IMR-90 (cell line): ENCODE measurements around the gene STX18. TPM values are rescaled to one million over a fixed set of nuclear protein-coding genes. Genes with fewer than 3 reads are reported as not detected.

Experiments
- ATAC-seq: fragments of 200-7000 bp; cut with Tn5 transposase; 2 replicates; pipeline ENCODE4 v1.9.1; 2020; ENCODE audit warnings: low read depth, mild to moderate bottlenecking, moderate library complexity
- BruUV-seq: library from RNA; stranded (reverse); fragments of 400-500 nt; replicated peaks from 2 replicates; lab custom pipeline; 2021; lab: Mats Ljungman, UMichigan
- CTCF ChIA-PET: fragments of 300-600 bp; formaldehyde crosslinking; extraction: SDS; loops from one replicate; lab custom pipeline; 2021; ENCODE audit warnings: antibody characterized with exemption; lab: Yijun Ruan, JAX
- POLR2A ChIA-PET: fragments of 300-600 bp; sonication (Branson Sonifier 250); formaldehyde crosslinking; loops from one replicate; lab custom pipeline; 2022; ENCODE audit warnings: antibody characterized with exemption; ENCODE audit not compliant: unreplicated experiment; lab: Charles Lee
- DNase-seq: peaks from one replicate; pipeline ENCODE4 v3.0.0; 2013
- H2AFZ ChIP-seq: replicated peaks from 2 replicates; pipeline ENCODE3; 2013; ENCODE audit warnings: low read length, mild to moderate bottlenecking; ENCODE audit not compliant: poor library complexity
- H2AK5ac ChIP-seq: 2 replicates; pipeline ENCODE4 v1.6.1; 2013; ENCODE audit warnings: low read depth, low read length, inconsistent platforms
- H2AK9ac ChIP-seq: replicated peaks from 2 replicates; pipeline ENCODE3; 2013; ENCODE audit warnings: mild to moderate bottlenecking, low read depth, low read length, moderate library complexity; ENCODE audit not compliant: poor library complexity
- H2BK120ac ChIP-seq: 2 replicates; pipeline ENCODE4 v1.6.1; 2013; ENCODE audit warnings: low read depth, low read length, inconsistent platforms
- H2BK15ac ChIP-seq: 3 replicates; pipeline ENCODE4 v1.6.1; 2013; ENCODE audit warnings: low read depth, low read length, inconsistent platforms
- H2BK20ac ChIP-seq: 2 replicates; pipeline ENCODE4 v1.6.1; 2013; ENCODE audit warnings: low read depth, mild to moderate bottlenecking, inconsistent platforms, low read length, moderate library complexity
- H2BK5ac ChIP-seq: 2 replicates; pipeline ENCODE4 v1.6.1; 2013; ENCODE audit warnings: mild to moderate bottlenecking, low read depth, low read length, inconsistent platforms; ENCODE audit not compliant: poor library complexity, severe bottlenecking
- H3K14ac ChIP-seq: replicated peaks from 2 replicates; pipeline ENCODE4 v1.6.1; 2013; ENCODE audit warnings: low read depth, low read length, inconsistent platforms
- H3K18ac ChIP-seq: 2 replicates; pipeline ENCODE4 v1.6.1; 2013; ENCODE audit warnings: low read depth, low read length, control low read depth
- H3K23ac ChIP-seq: 2 replicates; pipeline ENCODE4 v1.6.1; 2013; ENCODE audit warnings: low read depth, low read length, inconsistent platforms
- H3K27ac ChIP-seq: 2 replicates; pipeline ENCODE4 v1.5.1; 2013; ENCODE audit warnings: mild to moderate bottlenecking, control low read depth, low read length; ENCODE audit not compliant: insufficient read depth
- H3K27me3 ChIP-seq: 2 replicates; pipeline ENCODE4 v1.6.1; 2013; ENCODE audit warnings: low read length; ENCODE audit not compliant: control insufficient read depth, insufficient read depth
- H3K36me3 ChIP-seq: 2 replicates; pipeline ENCODE4 v1.6.1; 2013; ENCODE audit warnings: low read length, mixed read lengths; ENCODE audit not compliant: control insufficient read depth, insufficient read depth
- H3K4ac ChIP-seq: 2 replicates; pipeline ENCODE4 v1.6.1; 2013; ENCODE audit warnings: low read depth, low read length, inconsistent platforms
- H3K4me1 ChIP-seq: 2 replicates; pipeline ENCODE4 v1.6.1; 2013; ENCODE audit warnings: low read length, mixed read lengths; ENCODE audit not compliant: control insufficient read depth, insufficient read depth
- H3K4me2 ChIP-seq: 2 replicates; pipeline ENCODE4 v1.6.1; 2013; ENCODE audit warnings: low read depth, mild to moderate bottlenecking, control low read depth, low read length, moderate library complexity
- H3K4me3 ChIP-seq: 2 replicates; pipeline ENCODE4 v1.5.1; 2013; ENCODE audit warnings: low read depth, mild to moderate bottlenecking, control low read depth, low read length, moderate library complexity; ENCODE audit not compliant: insufficient read depth
- H3K56ac ChIP-seq: 2 replicates; pipeline ENCODE4 v1.6.1; 2013; ENCODE audit warnings: low read length, inconsistent platforms; ENCODE audit not compliant: insufficient read depth; ENCODE audit errors: extremely low read depth
- H3K79me1 ChIP-seq, 2 experiments: 2 replicates each; pipeline ENCODE4 v1.6.1; 2013; ENCODE audit warnings: low read length in 2 of 2, inconsistent platforms in 1 of 2, low read depth in 1 of 2
- H3K9ac ChIP-seq: 2 replicates; pipeline ENCODE4 v1.6.1; 2013; ENCODE audit warnings: low read depth, low read length, control low read depth
- H3K9me1 ChIP-seq: 2 replicates; pipeline ENCODE4 v1.6.1; 2013; ENCODE audit warnings: low read length, inconsistent platforms; ENCODE audit not compliant: insufficient read depth
- H3K9me3 ChIP-seq: 2 replicates; pipeline ENCODE4 v1.6.1; 2013; ENCODE audit warnings: low read length; ENCODE audit not compliant: control insufficient read depth, insufficient read depth
- H4K20me1 ChIP-seq: 2 replicates; pipeline ENCODE4 v1.6.1; 2013; ENCODE audit warnings: low read length, inconsistent platforms; ENCODE audit not compliant: insufficient read depth
- H4K5ac ChIP-seq: 2 replicates; pipeline ENCODE4 v1.6.1; 2013; ENCODE audit warnings: mild to moderate bottlenecking, low read depth, low read length, control low read depth
- H4K8ac ChIP-seq, 2 experiments: 2 replicates each; pipeline ENCODE4 v1.6.1; 2013; ENCODE audit warnings: low read depth in 2 of 2, low read length in 2 of 2, control low read depth in 1 of 2, inconsistent platforms in 1 of 2
- H4K91ac ChIP-seq: 2 replicates; pipeline ENCODE4 v1.6.1; 2013; ENCODE audit warnings: low read depth, low read length, inconsistent platforms; ENCODE audit not compliant: insufficient read depth
- BHLHE40 ChIP-seq: fragments of 150-350 bp; IDR thresholded peaks from 2 replicates; pipeline ENCODE4 v1.6.1; 2016; ENCODE audit warnings: mild to moderate bottlenecking, low read depth, low read length
- CEBPB ChIP-seq: IDR thresholded peaks from 2 replicates; pipeline ENCODE4 v1.6.1; 2012; ENCODE audit warnings: low read depth, low read length, improper control_type of control experiment
- CHD1 ChIP-seq: IDR thresholded peaks from 2 replicates; pipeline ENCODE4 v1.6.1; 2012; ENCODE audit warnings: low read depth, low read length, improper control_type of control experiment
- MAFK ChIP-seq: IDR thresholded peaks from 2 replicates; pipeline ENCODE4 v1.6.1; 2012; ENCODE audit warnings: low read depth, low read length, improper control_type of control experiment
- MAZ ChIP-seq: IDR thresholded peaks from 2 replicates; pipeline ENCODE4 v1.6.1; 2012; ENCODE audit warnings: low read depth, mild to moderate bottlenecking, low read length, improper control_type of control experiment, moderate library complexity, borderline replicate concordance
- NFE2L2 ChIP-seq: fragments of 150-350 bp; IDR thresholded peaks from 2 replicates; pipeline ENCODE4 v1.6.1; 2016; ENCODE audit warnings: low read depth, mild to moderate bottlenecking, low read length
- POLR2A ChIP-seq: IDR thresholded peaks from 2 replicates; pipeline ENCODE4 v1.6.1; 2012; ENCODE audit warnings: mild to moderate bottlenecking, low read depth, low read length
- RAD21 ChIP-seq: IDR thresholded peaks from 2 replicates; pipeline ENCODE4 v1.6.1; 2012; ENCODE audit warnings: low read length, improper control_type of control experiment
- RFX5 ChIP-seq: IDR thresholded peaks from 2 replicates; pipeline ENCODE4 v1.8.0; 2012; ENCODE audit warnings: low read depth, mild to moderate bottlenecking, low read length, moderate library complexity
- SMC3 ChIP-seq: fragments of 150-350 bp; IDR thresholded peaks from 2 replicates; pipeline ENCODE4 v1.6.1; 2016; ENCODE audit warnings: low read depth, mild to moderate bottlenecking, antibody characterized with exemption, low read length, moderate library complexity
- WGBS, 2 experiments: methylation state at CpG; one replicate each; pipeline versions ENCODE4 v1.1.5 to v1.1.7; 2013; ENCODE audit warnings: missing lambda C conversion rate in 2 of 2; ENCODE audit not compliant: insufficient read length in 1 of 2; ENCODE audit errors: extremely low coverage in 2 of 2; 5-methylcytosine and 5-hydroxymethylcytosine counted together
- dilution Hi-C: fragments of 300-500 bp; cut with HindIII; formaldehyde crosslinking; loops from one replicate; pipeline ENCODE4 v1.14.3; 2018; ENCODE audit warnings: low sequenced_read_pairs; ENCODE audit not compliant: unreplicated experiment
- in situ Hi-C: fragments of 300-500 bp; cut with MboI; formaldehyde crosslinking; loops from 3 replicates; pipeline ENCODE4 v1.14.3; 2019; ENCODE audit warnings: low sequenced_read_pairs, inconsistent platforms, mixed read lengths
- intact Hi-C: fragments of 100-400 bp; cut with micrococcal nuclease; formaldehyde crosslinking; loops from 2 replicates; pipeline ENCODE4 v1.10.0; 2022
- polyA plus RNA-seq, 3 experiments: library from polyadenylated mRNA; depleted of rRNA; stranded (reverse); fragments of >200 nt; gene quantifications; 2 replicates each; pipeline ENCODE4 v1.2.3, GENCODE V29; 2012; ENCODE audit warnings: low replicate concordance in 1 of 3
- total RNA-seq: library from RNA; depleted of rRNA; stranded (reverse); fragments of >200 nt; gene quantifications from 2 replicates; pipeline ENCODE4 v1.2.3, GENCODE V29; 2012
- TF ChIP-seq, protein P1 (sequence below): conservative IDR thresholded peaks from 2 replicates; pipeline ENCODE4 v1.5.1; 2012; ENCODE audit warnings: mild to moderate bottlenecking, low read depth, low read length, improper control_type of control experiment
- TF ChIP-seq, protein P2 (sequence below): fragments of 150-350 bp; IDR thresholded peaks from 2 replicates; pipeline ENCODE4 v1.6.1; 2016; ENCODE audit warnings: low read depth, mild to moderate bottlenecking, low read length, moderate library complexity, borderline replicate concordance

STX18 gene
- total and polyA plus RNA-seq, 2 of the 4 experiments (the other 2 are of a cell fraction) = 20.1 to 23.4 TPM

DNA sequence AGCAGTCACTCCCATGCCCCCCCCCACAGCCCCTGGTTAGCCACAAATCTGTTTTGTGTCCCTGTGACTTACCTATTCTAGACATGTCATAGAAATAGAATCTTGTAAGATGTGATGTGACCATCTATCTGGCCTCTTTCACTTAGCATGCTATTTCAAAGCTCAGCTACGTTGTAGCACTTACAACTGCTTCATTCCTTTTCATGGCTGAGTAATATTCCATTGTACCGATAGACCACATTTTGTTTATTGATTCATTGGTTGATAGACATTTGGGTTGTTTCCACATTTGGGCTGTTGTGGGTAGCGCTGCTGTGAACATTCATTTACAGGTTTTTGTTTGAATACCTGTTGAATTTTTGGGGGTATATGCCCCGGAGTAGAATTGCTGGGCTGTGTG, 143.4 kb downstream of the STX18 start:
- DNase-seq (no peak), ATAC-seq (no peak)
- Histone ChIP-seq H3K9me3 (no peaks in the 10 kb centered on the region), H4K20me1 (no peaks in the 10 kb centered on the region), H3K56ac (no peak overlapping the region), H3K79me1 (no peaks in the 10 kb centered on the region), H2BK120ac (no peak overlapping the region), H4K8ac (no peak overlapping the region), H3K23ac (no peak overlapping the region), H2BK15ac (no peak overlapping the region), H3K27ac (no peak overlapping the region), H4K5ac (no peak overlapping the region), H2AFZ (no peak overlapping the region), H3K9me1 (peaks cover 13% of the 10 kb centered on the region), H2BK20ac (no peak overlapping the region), H4K91ac (no peak overlapping the region), H3K4me3 (no peak overlapping the region), H3K27me3 (peaks cover 13% of the 10 kb centered on the region), H3K18ac (no peak overlapping the region), H3K4me1 (peaks cover 29% of the 10 kb centered on the region), H3K4me2 (no peak overlapping the region), H2AK5ac (no peak overlapping the region), H2BK5ac (no peak overlapping the region), H3K9ac (no peak overlapping the region), H3K14ac (no peak overlapping the region), H2AK9ac (no peak overlapping the region), H3K4ac (no peak overlapping the region), H3K36me3 (no peaks in the 10 kb centered on the region)
- dilution Hi-C loops (no loop called here), intact Hi-C loops (no loop called here), in situ Hi-C loops (no loop called here)
- TF ChIP-seq MAFK = no peak
- TF ChIP-seq MAZ = no peak
- TF ChIP-seq CHD1 = no peak
- TF ChIP-seq POLR2A = no peak
- no peak for TF ChIP-seq CEBPB
- TF ChIP-seq, protein P1, sequence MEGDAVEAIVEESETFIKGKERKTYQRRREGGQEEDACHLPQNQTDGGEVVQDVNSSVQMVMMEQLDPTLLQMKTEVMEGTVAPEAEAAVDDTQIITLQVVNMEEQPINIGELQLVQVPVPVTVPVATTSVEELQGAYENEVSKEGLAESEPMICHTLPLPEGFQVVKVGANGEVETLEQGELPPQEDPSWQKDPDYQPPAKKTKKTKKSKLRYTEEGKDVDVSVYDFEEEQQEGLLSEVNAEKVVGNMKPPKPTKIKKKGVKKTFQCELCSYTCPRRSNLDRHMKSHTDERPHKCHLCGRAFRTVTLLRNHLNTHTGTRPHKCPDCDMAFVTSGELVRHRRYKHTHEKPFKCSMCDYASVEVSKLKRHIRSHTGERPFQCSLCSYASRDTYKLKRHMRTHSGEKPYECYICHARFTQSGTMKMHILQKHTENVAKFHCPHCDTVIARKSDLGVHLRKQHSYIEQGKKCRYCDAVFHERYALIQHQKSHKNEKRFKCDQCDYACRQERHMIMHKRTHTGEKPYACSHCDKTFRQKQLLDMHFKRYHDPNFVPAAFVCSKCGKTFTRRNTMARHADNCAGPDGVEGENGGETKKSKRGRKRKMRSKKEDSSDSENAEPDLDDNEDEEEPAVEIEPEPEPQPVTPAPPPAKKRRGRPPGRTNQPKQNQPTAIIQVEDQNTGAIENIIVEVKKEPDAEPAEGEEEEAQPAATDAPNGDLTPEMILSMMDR = no peak
- no peak for TF ChIP-seq NFE2L2
- TF ChIP-seq SMC3 = no peak
- TF ChIP-seq RAD21 = no peak
- no peak for TF ChIP-seq BHLHE40
- no peak for TF ChIP-seq RFX5
- TF ChIP-seq, protein P2, sequence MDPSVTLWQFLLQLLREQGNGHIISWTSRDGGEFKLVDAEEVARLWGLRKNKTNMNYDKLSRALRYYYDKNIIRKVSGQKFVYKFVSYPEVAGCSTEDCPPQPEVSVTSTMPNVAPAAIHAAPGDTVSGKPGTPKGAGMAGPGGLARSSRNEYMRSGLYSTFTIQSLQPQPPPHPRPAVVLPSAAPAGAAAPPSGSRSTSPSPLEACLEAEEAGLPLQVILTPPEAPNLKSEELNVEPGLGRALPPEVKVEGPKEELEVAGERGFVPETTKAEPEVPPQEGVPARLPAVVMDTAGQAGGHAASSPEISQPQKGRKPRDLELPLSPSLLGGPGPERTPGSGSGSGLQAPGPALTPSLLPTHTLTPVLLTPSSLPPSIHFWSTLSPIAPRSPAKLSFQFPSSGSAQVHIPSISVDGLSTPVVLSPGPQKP = no peak
- WGBS, 2 experiments = no CpG with 5 or more reads among the region's 4 CpGs
- ChIA-PET CTCF (no interaction called here), POLR2A (no interaction called here)
- no TSS peak for BruUV-seq
